GM19452 (cell line): ENCODE results near the gene CBFA2T2.
"Not testable (repeated sequence)": the region's sequence is repeated elsewhere in the genome, so short reads cannot be mapped to it uniquely, and the experiment has no call there.

Source experiments
- ATAC-seq: cut with Tn5 transposase; IDR thresholded peaks from one replicate; pipeline ENCODE4 v1.9.1; 2021; ENCODE audit not compliant: unreplicated experiment

Gene CBFA2T2

GRCh38 chr20:33612001-33612400 is 122.1 kb downstream of the CBFA2T2 start:
- no peak for ATAC-seq

GRCh38 chr20:33621717-33622400 is 132.0 kb downstream of the CBFA2T2 start:
- no peak for ATAC-seq

GRCh38 chr20:33622705-33623365 is 132.9 kb downstream of the CBFA2T2 start:
- no peak for ATAC-seq

- ATAC-seq = no peak
Observed at GRCh38 chr20:33624399-33624798, 134.5 kb downstream of the CBFA2T2 start.

- ATAC-seq = no peak
Observed at GRCh38 chr20:33626190-33626589, 136.3 kb downstream of the CBFA2T2 start.

- no peak for ATAC-seq
Observed at GRCh38 chr20:33627577-33628216, 137.8 kb downstream of the CBFA2T2 start.

GRCh38 chr20:33629533-33629932 is 139.6 kb downstream of the CBFA2T2 start:
- no peak for ATAC-seq

- no peak for ATAC-seq
Observed at GRCh38 chr20:33629979-33630378, 140.1 kb downstream of the CBFA2T2 start.

- ATAC-seq = no peak
Observed at GRCh38 chr20:33630507-33630906, 140.6 kb downstream of the CBFA2T2 start.

- ATAC-seq = not testable (repeated sequence)
Observed at GRCh38 chr20:33631910-33632309, 142.0 kb downstream of the CBFA2T2 start.

- no peak for ATAC-seq
Observed at GRCh38 chr20:33635341-33635740, 145.4 kb downstream of the CBFA2T2 start.

GRCh38 chr20:33636776-33637175 is 146.9 kb downstream of the CBFA2T2 start:
- ATAC-seq = no peak

- no peak for ATAC-seq
Observed at GRCh38 chr20:33640287-33640686, 150.4 kb downstream of the CBFA2T2 start.

- no peak for ATAC-seq
Observed at GRCh38 chr20:33644313-33645071, 154.6 kb downstream of the CBFA2T2 start.

GRCh38 chr20:33645072-33645358 is 155.1 kb downstream of the CBFA2T2 start:
- no peak for ATAC-seq

GRCh38 chr20:33645396-33645795 is 155.5 kb downstream of the CBFA2T2 start:
- no peak for ATAC-seq

GRCh38 chr20:33646191-33646590 is 156.3 kb downstream of the CBFA2T2 start:
- ATAC-seq = no peak

GRCh38 chr20:33646959-33647602 is 157.2 kb downstream of the CBFA2T2 start:
- not testable (repeated sequence) for ATAC-seq

- ATAC-seq = peak; percentile 75
Observed at GRCh38 chr20:33647603-33648395, 157.9 kb downstream of the CBFA2T2 start.

GRCh38 chr20:33648396-33649004 is 158.6 kb downstream of the CBFA2T2 start:
- ATAC-seq = no peak
